Measurements from ENCODE around the gene SOST.

Gene SOST

GRCh38 chr17:43707184-43707583 lies 51.4 kb downstream of the SOST start:
- no peak for DNase-seq (ENCODE audit: low read depth)

GRCh38 chr17:43706235-43706634 lies 52.4 kb downstream of the SOST start:
- DNase-seq (ENCODE audit: low read depth): no peak
